Measurements from ENCODE around the gene RNF39.

DNA sequence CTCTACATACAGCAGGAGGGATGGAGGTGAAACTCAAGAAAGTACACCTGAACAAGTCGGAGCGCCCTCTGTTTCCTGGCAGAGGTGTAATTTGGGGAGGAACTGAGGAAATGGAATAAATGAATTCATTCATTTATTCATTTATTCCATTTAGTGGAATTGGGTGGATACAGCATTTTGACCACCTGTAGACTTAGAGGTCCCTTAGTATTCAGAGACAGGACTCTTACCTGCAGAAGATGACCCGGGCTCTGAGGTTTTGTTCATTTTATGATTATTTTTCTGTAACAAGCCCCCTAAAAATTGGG lies 28.3 kb upstream of the RNF39 start:
- TF ChIP-seq RFX5 (IDR thresholded peaks at IDR 0.05; ENCODE audit: low read depth, low read length) (no peak), POLR2A (IDR thresholded peaks at IDR 0.05; ENCODE audit: low read depth, low read length) (no peak), BHLHE40 (IDR thresholded peaks at IDR 0.05; ENCODE audit: low read depth, low read length) (no peak)
- TF ChIP-seq, protein P1, sequence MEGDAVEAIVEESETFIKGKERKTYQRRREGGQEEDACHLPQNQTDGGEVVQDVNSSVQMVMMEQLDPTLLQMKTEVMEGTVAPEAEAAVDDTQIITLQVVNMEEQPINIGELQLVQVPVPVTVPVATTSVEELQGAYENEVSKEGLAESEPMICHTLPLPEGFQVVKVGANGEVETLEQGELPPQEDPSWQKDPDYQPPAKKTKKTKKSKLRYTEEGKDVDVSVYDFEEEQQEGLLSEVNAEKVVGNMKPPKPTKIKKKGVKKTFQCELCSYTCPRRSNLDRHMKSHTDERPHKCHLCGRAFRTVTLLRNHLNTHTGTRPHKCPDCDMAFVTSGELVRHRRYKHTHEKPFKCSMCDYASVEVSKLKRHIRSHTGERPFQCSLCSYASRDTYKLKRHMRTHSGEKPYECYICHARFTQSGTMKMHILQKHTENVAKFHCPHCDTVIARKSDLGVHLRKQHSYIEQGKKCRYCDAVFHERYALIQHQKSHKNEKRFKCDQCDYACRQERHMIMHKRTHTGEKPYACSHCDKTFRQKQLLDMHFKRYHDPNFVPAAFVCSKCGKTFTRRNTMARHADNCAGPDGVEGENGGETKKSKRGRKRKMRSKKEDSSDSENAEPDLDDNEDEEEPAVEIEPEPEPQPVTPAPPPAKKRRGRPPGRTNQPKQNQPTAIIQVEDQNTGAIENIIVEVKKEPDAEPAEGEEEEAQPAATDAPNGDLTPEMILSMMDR (conservative IDR thresholded peaks at IDR 0.05; ENCODE audit: low read depth, low read length), result no peak
- TF ChIP-seq, protein P2, sequence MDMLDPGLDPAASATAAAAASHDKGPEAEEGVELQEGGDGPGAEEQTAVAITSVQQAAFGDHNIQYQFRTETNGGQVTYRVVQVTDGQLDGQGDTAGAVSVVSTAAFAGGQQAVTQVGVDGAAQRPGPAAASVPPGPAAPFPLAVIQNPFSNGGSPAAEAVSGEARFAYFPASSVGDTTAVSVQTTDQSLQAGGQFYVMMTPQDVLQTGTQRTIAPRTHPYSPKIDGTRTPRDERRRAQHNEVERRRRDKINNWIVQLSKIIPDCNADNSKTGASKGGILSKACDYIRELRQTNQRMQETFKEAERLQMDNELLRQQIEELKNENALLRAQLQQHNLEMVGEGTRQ (IDR thresholded peaks at IDR 0.05; ENCODE audit: low read depth, low read length), result no peak
